Mucosa of gallbladder (tissue), 1 donor: ENCODE measurements around the gene GNAI2. TPM values are rescaled to one million over a fixed set of nuclear protein-coding genes. Genes with fewer than 3 reads are reported as not detected.

Experiments
- DNase-seq: peaks from one replicate; pipeline ENCODE4 v3.0.0-alpha.2; 2020; ENCODE audit warnings: low spot score
- total RNA-seq: library from RNA; stranded (reverse); gene quantifications from one replicate; pipeline ENCODE4 v1.2.1, GENCODE V29; 2021
- donor health status: DM: no; HTN: no; CAD: no.

The GNAI2 gene
- 261 TPM for total RNA-seq

DNA sequence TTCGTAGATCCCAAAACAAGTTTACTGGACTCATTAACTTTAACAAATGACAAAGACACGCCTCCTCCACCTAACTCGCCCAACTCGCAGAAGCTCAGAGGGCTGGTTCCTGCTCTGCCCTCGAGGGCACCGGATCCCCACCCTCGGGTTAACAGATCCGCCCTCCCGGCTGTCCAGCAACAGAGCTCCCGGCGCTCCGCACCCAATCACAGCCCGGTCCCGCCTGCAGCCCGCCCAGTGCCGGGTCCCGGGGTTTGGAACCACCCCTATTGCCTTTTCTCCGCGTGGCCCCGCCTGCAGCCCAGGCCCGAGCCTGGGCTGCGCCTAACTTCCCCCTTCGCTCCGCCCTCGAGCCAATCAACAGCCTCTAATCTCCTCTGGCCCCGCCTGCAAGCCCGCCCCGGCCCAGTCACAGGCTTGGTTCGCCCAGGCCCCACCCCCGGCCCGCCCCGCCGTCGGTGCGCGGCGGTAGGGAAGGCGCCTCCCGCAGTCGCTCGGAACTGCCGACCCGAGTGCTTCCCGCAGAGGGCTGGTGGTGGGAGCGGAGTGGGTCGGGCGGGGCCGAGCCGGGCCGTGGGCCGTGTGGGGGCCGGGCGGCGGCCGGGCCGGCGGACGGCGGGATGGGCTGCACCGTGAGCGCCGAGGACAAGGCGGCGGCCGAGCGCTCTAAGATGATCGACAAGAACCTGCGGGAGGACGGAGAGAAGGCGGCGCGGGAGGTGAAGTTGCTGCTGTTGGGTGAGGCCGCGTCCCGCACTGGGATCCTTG lies at the start of gene GNAI2:
TSS of gene GNAI2 (plus strand) at position 489 of the 768 bp plus-strand sequence. CDS start at position 621, 132 bp downstream.
- DNase-seq, result peak; percentile 99

DNA sequence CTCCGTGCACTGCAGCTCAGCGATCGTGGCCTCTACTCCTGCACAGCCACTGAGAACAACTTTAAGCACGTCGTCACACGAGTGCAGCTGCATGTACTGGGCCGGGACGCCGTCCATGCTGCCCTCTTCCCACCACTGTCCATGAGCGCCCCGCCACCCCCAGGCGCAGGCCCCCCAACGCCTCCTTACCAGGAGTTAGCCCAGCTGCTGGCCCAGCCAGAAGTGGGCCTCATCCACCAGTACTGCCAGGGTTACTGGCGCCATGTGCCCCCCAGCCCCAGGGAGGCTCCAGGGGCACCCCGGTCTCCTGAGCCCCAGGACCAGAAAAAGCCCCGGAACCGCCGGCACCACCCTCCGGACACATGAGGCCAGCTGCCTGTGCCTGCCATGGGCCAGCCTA lies 48.3 kb upstream of the GNAI2 start:
- DNase-seq, result no peak

DNA sequence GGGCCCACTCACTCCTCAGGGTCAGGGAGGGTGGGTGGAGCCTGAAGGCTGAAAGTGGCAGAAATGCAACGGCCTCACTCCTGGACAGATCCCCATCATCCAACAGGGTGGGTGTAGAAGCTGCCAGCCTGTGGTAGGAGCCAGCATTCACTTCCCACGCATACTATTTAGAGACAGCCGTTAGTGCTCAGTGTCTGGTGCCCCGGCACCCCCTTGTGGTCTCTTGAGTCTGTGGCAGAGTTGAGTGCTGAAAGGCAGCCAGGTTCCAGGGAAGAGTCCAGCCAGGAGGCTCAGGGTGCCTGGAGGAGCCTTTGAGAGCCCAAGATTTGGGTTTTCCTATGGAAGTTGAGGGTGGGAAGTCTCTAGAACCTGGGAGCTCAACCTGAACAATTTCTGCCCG lies 46.7 kb upstream of the GNAI2 start:
- DNase-seq, result peak; percentile 80

GRCh38 chr3:50189989-50190388 lies 46.0 kb upstream of the GNAI2 start:
- DNase-seq, result no peak

DNA sequence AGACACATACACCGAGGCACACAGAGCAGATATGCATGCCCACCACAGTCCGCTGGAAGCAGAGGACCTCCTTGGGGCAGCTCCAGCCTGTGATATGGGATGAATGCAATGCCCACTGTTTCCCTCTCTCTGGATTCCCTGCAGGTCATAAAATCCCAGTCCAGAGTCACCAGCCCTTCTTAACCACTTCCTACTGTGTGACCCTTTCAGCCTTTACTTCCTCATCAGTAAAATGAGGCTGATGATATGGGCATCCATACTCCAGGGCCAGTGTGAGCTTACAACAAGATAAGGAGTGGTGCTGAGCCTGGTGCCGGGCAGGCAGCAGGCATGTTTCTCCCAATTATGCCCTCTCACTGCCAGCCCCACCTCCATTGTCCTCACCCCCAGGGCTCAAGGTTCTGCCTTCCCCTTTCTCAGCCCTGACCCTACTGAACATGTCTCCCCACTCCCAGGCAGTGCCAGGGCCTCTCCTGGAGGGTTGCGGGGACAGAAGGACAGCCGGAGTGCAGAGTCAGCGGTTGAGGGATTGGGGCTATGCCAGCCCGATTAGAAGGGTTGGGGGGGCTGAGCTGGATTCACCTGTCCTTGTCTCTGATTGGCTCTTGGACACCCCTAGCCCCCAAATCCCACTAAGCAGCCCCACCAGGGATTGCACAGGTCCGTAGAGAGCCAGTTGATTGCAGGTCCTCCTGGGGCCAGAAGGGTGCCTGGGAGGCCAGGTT lies 44.9 kb upstream of the GNAI2 start, which contains the start of gene GNAT1:
TSS of gene GNAT1 (plus strand) at position 675 of the 725 bp plus-strand sequence. CDS start 116 bp downstream, outside the sequence.
- DNase-seq, result no peak

DNA sequence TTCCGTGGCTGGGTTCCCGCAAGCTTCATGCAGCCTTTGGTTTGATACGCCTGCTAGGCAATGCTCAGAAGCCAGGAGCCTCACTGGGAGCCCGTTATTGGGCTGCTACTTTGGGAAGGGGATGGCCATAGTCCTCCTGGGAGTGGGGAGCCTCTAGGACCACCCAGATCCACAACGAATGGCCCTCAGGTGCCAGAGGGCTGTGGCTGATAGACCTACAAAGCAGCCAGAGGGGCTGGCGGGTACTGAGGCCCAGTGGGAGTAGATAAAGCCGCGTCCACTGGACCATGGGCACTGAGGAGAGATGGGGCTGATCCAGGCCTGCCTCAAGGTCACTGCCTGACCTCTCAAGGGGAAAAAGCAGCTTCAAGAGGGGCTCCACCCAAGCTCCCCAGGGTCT lies 43.9 kb upstream of the GNAI2 start:
- no peak for DNase-seq

DNA sequence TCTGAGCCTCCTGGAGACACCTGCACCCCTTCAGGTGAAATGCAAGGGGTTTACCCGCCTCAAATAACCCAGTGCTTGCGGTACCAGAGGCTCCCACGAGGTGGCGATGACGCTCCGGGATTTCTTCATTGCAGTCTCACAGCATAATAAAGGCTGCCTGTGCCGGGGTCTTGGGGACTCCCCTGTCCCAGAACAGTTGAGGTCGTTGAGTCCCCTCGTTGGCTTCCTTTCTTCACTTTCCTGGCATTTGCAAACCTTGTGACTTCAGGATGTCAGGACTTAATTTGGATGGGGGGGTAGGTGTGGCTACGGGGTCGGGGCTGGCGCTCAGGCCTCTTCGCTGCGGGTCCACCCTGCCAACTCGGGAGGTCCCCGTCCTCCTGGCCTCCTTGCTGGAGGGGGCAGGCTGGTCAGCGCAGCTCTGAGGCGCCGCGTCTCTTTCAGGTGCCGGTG lies 43.3 kb upstream of the GNAI2 start:
- peak; percentile 72 for DNase-seq

- no peak for DNase-seq
These were observed 42.7 kb upstream of the GNAI2 start for GRCh38 chr3:50193286-50193685.

GRCh38 chr3:50193746-50194127 lies 42.3 kb upstream of the GNAI2 start:
- no peak for DNase-seq

DNA sequence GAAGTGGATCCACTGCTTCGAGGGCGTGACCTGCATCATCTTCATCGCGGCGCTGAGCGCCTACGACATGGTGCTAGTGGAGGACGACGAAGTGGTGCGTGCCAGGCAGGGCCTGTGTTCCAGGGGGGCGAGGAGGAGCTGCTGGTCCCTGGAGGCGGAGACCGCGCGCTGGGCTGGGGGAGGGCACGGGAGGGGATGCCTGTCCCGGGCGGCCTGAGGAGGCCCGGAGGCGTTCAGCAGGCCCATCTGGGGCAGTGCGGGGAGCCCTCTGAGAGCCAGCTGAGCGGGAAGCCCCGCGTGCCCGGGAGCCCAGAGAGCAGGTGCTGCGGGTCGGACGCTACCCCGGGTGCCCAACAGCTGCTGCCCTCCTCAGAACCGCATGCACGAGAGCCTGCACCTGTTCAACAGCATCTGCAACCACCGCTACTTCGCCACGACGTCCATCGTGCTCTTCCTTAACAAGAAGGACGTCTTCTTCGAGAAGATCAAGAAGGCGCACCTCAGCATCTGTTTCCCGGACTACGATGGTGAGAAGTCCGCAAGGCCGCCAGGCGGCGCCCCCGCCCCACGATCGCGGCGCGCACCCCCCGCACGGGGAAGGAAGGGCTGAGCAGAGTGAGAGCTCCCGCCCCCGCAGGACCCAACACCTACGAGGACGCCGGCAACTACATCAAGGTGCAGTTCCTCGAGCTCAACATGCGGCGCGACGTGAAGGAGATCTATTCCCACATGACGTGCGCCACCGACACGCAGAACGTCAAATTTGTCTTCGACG lies 41.7 kb upstream of the GNAI2 start:
- DNase-seq, result peak; percentile 63

GRCh38 chr3:50194903-50195500 lies 41.0 kb upstream of the GNAI2 start:
- DNase-seq, result no peak

DNA sequence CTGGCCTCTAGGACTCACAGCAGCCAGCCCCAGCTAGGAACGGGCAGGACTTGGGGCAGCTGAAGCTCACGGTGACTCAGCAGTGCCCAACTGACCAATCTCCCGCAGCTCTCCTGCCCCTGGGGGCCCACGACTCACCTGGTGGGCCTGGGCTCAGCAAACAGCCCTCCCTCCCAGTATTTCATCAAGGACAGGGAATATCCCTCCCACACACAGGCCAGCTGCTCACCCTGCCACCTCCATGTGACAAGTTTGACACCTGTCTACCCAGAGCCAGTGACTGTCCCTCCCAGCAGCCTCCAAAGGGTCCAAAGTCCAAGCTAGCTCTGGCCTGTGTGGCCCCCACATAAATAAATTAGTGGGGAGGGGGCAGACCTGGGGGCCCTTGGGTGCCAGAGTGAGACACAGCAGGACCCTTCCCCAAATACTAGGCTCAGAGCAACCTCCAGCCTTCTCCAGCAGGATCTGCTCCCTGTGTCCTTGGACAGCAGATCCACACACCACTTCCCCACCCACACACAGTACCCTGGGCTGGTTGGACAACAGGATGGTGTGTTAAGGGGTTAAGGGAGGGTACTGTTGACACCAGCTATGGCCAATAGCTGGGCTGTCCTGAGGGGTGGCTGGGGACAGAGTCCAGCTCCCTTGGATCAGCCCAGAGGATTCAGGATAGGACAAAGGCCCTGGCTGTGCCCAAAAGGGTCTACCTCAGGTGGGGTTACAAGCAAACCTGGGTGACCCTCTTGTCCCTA lies 40.3 kb upstream of the GNAI2 start:
- DNase-seq, result no peak

- no peak for DNase-seq
These were observed 39.7 kb upstream of the GNAI2 start for GRCh38 chr3:50196253-50196801.

GRCh38 chr3:50201573-50202315 lies 34.3 kb upstream of the GNAI2 start:
- no peak for DNase-seq

- no peak for DNase-seq
These were observed 33.5 kb upstream of the GNAI2 start for GRCh38 chr3:50202353-50203112.

DNA sequence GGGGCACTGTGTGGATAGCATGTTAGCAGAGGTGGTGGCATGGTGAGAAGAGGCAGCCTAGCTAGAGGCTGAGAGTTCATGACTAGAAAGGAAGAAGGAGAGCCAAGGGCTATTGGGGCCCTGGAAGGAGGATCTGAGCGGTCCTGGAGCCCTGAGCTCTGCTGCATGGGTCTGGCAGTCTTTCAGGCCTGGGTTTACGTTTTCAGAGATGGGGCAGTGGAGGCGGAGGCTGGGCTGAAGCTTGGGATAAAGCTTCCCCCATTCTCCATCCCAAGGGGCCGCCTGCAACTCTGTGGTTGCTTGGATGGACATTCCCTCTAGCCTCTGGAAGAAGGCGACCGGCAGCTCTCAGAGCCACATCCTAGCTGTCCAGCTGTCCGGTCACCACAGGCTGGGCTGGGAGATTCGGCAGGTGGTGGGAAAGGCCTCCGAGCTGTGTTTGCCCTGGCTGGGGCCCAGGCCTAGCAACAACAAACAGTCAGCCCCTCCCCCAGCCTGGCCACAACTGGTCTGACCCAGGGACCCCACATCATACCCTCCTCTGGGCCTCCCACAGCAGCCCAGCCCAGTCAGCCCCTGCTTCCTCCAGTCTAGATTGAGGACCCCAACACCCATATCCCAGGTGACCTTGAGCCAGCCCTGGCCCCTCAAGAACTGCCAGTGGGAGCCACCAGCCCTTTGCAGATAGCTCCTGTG lies 32.7 kb upstream of the GNAI2 start:
- no peak for DNase-seq

GRCh38 chr3:50203809-50204803 lies 31.9 kb upstream of the GNAI2 start:
- no peak for DNase-seq
